GM21576 (cell line): Measurements from ENCODE around the gene HMGXB4.

Experiments
- ATAC-seq: cut with Tn5 transposase; IDR thresholded peaks from one replicate; pipeline ENCODE4 v1.9.1; 2021; ENCODE audit warnings: mild to moderate bottlenecking, moderate library complexity; ENCODE audit not compliant: unreplicated experiment

Gene HMGXB4

DNA sequence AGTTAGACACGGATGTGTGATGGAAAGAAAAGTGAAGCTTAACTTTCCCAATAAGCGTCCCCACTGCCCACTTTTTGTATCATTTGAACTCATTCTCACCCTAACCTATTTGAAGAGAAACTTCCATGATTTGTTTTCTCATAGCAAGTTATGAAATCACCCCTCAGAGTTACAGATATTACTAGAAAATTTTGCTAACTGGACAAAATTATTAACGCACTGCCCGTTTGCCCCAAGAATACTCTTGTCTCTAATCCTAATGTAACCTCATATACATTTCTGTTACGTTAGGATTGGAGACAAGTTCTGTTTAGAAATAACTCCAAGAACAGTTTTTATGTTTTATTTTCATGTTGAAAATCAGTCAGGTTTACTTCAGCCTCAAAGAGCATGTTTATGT is 67.9 kb downstream of the HMGXB4 start:
- ATAC-seq = no peak

DNA sequence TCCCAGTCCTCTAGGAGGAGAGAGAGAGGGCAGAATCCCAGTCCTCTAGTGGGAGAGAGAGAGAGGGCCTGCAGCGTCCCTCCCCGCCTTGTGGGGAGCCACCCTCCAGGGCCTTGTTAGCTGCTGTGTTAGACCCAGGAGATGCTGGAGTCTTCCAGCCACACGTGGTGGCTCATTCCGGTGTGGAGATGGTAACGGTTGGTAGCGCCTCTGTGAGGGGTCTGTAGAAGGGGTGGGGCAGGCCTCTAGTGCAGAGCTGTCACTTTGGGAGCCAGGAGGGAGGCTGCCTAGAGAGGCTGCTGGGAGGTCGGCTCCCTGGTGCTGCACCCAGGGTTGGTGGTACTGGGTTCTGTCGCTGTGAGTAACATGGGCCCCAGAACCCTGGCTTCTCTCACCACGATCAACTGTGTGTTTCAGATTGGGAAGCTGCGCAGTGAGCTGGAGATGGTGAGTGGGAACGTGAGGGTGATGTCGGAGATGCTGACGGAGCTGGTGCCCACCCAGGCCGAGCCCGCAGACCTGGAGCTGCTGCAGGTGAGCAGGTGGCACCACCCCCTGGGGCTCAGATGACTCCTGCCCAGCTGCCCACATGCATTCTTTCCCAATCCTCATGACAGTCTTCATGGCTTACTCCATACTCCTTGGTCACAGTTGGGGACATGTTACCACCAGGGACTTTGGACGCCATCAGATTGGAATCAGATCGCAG is 69.7 kb downstream of the HMGXB4 start:
- ATAC-seq = no peak

- ATAC-seq = no peak
These were observed 70.6 kb downstream of the HMGXB4 start for GRCh38 chr22:35327690-35328471.

DNA sequence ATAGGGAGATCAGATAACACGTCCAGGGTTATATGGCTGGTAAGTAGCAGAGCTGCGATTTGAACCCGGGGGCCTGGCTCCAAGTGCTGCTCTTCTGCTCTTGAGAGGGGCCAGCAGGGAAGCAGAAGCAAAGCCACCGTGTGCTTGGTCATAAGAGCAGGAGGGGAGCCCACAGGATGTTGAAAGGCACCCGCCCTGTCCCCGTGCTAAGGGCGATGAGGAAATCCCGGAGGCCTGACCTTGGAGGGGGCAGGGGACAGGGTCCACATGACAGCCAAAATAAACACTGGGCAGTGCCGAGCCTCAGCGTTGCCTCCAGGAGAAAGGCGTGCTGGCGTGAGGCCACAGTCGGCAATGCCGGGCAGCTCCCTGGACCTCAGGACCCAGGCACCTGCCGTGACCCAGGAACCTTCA is 71.2 kb downstream of the HMGXB4 start:
- ATAC-seq = no peak

- no peak for ATAC-seq
These were observed 72.0 kb downstream of the HMGXB4 start for GRCh38 chr22:35329114-35329847.

DNA sequence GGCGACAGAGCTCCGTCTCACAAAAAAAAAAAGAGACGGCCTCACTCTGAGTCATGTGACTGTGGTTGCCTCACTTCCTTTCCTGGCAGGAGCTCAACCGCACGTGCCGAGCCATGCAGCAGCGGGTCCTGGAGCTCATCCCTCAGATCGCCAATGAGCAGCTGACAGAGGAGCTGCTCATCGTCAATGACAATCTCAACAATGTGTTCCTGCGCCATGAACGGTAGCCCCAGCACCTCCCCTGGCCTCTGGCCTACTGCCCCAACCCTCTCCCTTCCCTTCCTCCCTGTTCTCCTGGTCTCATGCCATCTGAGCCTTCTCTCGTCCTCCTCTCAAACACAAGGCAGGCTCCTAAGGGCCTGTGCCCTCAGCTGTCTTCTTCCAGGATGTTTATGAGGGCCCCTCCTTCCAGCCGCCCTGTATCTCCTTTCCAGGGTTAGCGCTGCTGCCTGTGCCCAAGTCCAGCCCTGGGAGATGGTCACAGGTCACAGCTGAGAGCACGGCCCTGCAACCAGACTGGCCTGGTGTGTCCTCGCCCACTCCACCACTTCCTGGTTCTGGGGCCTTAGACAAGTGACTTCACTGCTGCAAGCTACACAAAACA is 73.1 kb downstream of the HMGXB4 start:
- ATAC-seq = no peak

DNA sequence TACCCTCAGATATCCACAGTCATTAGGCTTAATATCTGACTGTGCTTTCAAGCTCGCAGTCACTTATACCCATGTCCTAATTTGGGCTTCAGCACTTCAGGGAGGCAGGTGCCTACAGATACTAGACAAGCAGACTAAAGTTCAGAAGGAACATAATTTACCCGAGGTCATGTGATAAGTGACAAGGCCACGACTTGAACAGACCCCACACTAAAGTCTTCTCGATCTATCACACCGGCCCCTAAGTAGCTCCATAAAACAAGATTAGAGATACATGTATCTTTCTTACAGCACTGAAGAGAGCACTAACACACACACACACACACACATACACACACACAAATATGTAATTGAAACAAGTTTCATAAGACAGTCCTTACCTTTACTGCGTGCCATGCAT is 75.0 kb downstream of the HMGXB4 start:
- no peak for ATAC-seq

- ATAC-seq = no peak
These were observed 75.9 kb downstream of the HMGXB4 start for GRCh38 chr22:35333220-35333619.

- ATAC-seq = no peak
These were observed 76.7 kb downstream of the HMGXB4 start for GRCh38 chr22:35334004-35334403.

DNA sequence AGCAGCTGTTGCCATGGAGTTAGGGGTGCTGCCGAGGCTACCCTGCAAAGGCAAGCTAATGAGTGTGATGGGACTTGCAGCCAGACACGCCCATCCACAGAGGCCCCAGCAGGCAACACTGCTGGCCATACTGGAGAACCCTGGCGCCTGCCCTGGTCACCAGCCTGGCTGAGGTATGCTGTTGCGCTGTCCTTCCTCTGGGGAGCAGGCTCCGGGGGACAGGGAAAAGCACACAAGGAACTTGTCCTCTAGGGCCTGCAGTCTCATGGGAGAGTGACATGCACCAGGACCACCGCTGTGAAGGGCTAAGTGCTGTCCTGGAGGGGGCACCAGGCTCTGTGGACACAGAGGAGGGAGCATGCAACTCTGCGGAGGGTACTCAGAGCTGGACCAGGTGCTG is 78.2 kb downstream of the HMGXB4 start:
- no peak for ATAC-seq

DNA sequence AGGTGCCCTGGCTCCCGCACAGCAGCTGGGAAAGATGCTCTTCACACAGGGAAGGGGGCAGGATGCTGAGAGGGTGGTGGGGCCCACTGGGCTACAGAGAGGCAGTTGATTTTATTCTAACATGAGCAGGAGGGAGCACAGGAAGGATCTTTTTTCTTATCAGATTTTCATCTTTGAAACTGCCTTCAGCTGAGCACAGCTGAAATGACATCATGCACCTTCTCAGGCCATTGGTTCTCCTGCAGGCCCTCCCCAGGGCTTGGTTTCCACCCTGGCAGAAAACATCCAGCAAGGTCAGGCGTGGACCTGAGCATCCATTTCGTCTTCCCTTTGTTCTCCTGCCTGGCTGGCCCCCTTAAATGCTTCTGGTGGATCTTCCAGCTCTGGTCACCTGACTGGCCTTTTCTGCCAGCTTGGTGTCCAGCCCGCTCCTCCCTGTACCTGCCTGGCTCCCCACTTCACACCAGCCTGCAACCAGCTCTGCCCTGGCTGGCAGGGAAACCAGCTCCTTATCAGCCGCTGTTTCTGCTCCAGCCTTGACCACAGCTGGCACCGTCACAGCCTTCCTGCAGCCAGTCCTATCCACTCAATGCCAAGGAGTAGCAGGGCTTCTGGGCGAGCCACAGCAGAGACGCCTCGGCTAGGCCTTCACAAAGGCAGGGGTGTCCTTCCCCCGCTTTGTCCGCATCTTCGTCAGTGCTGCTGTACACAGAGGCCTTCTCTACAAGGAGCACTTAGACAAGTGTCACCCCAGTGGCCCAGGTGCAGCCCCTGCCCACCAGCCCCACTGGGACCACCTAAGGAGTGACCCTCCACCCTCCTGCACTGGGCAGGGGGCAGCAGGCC is 78.9 kb downstream of the HMGXB4 start:
- no peak for ATAC-seq

DNA sequence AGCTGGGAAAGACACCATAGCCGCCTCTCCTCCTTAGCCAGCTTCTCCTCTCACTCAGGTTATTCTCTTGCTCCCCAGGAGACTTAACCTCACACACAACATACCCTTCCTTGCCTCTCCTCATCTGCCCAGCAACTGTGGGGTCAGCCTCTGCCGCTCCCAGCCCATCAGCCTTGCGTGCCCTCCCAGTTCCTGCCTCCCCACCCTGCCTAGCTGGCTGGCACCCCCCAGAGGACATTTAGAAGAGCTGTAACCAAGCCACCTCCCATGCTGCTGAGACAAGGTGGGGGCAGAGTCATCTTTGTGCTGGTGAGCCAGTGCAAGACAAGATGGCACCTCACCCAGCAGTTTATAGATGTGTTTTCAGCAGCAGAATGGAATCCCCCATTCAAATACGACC is 80.6 kb downstream of the HMGXB4 start:
- no peak for ATAC-seq

- ATAC-seq = no peak
These were observed 84.0 kb downstream of the HMGXB4 start for GRCh38 chr22:35341090-35341874.

DNA sequence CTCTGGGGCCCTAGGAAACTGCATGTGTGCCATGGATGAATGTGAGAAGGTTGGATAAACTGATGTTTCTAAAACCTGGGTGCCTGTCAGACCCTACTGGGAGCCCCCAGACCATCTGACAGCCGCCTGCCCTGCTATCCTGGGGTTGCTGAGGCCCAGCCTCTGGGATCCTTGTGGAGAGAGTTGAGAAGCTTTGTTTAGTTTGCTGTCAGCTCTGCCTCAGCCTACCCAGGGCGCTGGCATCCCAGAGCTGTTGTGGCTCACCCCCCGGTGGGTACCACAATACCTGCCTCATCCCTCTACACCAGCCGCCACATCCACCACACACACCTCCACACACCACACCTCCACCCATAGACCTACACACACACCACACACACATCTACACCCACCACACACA is 85.1 kb downstream of the HMGXB4 start:
- ATAC-seq = no peak

- ATAC-seq = no peak
These were observed 86.6 kb downstream of the HMGXB4 start for GRCh38 chr22:35343664-35344550.

DNA sequence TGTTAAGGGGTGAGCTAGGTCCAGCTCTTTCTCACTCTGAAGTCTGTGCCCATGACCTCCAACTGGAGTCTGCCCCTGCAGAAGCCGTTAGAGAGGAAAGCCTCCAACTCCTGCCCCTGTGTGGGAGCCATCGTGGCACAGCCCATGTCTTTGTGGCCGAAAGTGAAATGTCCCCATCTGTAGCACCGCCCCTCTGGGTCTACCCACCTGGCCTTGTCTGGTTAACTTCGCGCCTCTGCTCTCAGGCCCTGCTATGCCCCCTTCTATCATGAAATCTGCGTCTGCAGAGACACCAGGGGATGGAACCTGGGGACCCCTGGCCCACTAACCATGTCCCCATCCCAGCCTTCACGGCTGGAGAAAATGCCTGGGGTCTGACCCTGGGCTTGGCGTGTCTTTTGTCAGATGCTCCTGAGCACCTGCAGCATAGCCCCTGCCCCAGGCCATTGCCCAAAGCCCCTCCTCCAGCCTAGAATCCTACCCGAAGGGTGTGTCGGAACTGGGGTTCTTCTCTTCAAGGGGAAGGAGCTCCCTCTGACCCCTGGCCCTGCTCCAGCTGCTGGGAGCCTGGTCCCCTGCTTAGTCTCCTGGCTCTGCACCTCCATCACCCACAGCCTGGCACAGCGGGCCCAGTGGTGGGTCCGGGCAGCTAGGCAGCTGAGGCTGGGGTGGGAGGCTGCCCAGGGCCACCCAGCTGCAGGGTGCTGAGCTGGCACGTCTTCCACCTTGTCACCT is 87.8 kb downstream of the HMGXB4 start:
- ATAC-seq = no peak
